GM13976 (cell line): Measurements from ENCODE around the gene PRELID1.
"Not testable (repeated sequence)": the region's sequence is repeated elsewhere in the genome, so short reads cannot be mapped to it uniquely, and the experiment has no call there.

ENCODE experiments used
- DNase-seq: peaks from one replicate; pipeline ENCODE4 v3.0.0; 2012; ENCODE audit warnings: low spot score
- in situ Hi-C: fragments of 300-500 bp; cut with MboI; formaldehyde crosslinking; loops from one replicate; pipeline ENCODE4 v1.12.0; 2022; ENCODE audit warnings: low sequenced_read_pairs, mixed read lengths, inconsistent platforms; ENCODE audit not compliant: unreplicated experiment
- TF ChIP-seq, protein P1 (sequence below): IDR thresholded peaks from 2 replicates; pipeline ENCODE4 v1.5.1; 2012; ENCODE audit warnings: borderline replicate concordance, mild to moderate bottlenecking; ENCODE audit not compliant: insufficient read depth; ENCODE audit errors: extremely low read depth, missing control alignments, control extremely low read depth

PRELID1 gene

GRCh38 chr5:177302354-177303110 is 1.1 kb upstream of the PRELID1 start:
- DNase-seq, result no peak
- TF ChIP-seq, protein P1, sequence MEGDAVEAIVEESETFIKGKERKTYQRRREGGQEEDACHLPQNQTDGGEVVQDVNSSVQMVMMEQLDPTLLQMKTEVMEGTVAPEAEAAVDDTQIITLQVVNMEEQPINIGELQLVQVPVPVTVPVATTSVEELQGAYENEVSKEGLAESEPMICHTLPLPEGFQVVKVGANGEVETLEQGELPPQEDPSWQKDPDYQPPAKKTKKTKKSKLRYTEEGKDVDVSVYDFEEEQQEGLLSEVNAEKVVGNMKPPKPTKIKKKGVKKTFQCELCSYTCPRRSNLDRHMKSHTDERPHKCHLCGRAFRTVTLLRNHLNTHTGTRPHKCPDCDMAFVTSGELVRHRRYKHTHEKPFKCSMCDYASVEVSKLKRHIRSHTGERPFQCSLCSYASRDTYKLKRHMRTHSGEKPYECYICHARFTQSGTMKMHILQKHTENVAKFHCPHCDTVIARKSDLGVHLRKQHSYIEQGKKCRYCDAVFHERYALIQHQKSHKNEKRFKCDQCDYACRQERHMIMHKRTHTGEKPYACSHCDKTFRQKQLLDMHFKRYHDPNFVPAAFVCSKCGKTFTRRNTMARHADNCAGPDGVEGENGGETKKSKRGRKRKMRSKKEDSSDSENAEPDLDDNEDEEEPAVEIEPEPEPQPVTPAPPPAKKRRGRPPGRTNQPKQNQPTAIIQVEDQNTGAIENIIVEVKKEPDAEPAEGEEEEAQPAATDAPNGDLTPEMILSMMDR, result no peak
- in situ Hi-C loops, result no loop called here

- TF ChIP-seq, protein P1, result no peak
- in situ Hi-C loops, result no loop called here
- DNase-seq, result peak; percentile 29
Observed at GRCh38 chr5:177303925-177304391, 359 bp downstream of the PRELID1 start.

DNA sequence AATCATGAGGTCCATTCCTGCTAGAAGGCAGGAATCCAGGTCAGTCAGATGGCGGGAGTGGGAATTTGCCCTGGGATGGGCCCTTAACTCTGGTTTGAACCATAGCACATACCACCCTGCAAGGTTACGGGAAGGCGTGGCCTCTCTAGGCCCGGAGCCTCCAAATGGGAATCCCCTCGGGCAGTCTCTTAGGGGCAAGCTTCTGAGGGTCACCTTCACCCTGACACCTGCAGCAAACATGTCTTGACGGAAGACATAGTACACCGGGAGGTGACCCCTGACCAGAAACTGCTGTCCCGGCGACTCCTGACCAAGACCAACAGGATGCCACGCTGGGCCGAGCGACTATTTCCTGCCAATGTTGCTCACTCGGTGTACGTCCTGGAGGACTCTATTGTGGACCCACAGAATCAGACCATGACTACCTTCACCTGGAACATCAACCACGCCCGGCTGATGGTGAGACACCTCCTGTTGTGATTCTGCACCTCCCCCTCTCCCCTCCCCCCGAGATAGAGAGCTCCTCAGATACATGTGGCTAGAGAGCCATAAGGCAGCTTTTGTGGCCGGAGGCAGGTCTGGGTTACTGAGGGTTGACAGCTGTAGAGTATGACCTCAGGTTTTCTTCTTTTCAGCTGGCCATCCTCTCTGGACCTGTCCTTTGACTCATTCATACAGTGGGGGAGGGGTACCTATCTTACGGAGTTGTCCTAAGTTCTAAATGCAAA is 957 bp downstream of the PRELID1 start:
- TF ChIP-seq, protein P1, result no peak
- in situ Hi-C loops, result no loop called here
- DNase-seq, result peak; percentile 43

DNA sequence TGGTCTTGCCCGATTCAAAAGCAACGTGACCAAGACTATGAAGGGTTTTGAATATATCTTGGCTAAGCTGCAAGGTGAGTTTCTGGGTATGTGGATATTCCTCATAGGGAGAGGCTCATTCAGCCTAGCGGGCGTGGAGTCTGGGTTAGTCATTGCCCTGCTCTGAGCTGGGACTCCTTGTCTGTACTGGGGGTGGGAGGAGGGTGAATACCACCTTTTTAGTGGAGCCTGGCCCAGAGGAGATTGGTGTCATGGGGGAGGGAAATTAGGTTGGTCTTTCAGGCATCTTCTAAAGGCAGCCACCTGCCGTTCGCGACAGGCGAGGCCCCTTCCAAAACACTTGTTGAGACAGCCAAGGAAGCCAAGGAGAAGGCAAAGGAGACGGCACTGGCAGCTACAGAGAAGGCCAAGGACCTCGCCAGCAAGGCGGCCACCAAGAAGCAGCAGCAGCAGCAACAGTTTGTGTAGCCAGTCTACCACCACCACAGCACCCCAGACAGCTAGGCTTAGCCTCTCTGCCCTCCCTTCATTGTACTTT is 2.6 kb downstream of the PRELID1 start:
- in situ Hi-C loops, result not testable (repeated sequence)
- peak; percentile 5 for DNase-seq

DNA sequence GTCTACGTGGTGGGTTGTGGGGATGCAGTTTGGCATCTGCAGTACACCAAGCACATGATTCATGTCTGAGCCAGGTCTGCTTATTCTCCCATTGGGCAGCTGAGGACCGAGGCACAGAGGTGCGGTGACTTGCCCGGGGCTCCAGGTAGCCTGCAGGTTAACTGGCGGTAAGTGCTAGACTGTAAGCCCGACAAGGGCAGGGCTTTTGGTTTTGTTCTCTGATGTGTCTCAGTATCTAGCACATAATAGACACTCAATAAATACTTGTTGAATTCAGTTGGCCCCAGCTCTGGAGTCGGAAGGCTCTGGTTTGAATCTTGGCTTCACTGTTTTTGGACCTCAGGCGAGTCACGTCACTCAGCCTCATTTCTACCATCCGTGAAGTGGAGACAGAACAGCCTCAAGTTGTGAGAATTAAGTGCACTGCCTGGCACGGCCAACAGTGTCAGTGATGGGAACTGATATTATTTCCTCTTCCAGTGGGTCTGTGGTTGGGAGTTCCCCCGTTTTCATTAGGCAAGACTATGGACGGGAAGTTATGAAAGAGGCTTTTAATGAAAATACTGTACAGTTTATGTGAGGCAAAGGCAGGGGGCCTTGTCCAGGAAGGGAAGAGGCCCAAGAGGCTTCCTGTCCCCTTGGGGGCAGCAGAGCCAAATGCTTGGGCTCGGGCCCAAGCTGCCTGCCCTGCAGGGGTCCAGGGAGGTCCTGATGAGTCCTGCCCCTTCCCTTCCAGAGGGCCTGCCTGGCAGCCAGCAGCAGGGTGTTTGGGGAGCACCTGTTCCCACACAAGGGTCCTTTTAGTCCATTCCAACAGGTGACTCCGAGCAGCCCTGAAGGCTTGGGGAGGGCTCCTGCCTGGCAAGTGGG is 3.3 kb downstream of the PRELID1 start:
- peak; percentile 23 for DNase-seq
- TF ChIP-seq, protein P1, result no peak
- in situ Hi-C loops, result no loop called here

DNA sequence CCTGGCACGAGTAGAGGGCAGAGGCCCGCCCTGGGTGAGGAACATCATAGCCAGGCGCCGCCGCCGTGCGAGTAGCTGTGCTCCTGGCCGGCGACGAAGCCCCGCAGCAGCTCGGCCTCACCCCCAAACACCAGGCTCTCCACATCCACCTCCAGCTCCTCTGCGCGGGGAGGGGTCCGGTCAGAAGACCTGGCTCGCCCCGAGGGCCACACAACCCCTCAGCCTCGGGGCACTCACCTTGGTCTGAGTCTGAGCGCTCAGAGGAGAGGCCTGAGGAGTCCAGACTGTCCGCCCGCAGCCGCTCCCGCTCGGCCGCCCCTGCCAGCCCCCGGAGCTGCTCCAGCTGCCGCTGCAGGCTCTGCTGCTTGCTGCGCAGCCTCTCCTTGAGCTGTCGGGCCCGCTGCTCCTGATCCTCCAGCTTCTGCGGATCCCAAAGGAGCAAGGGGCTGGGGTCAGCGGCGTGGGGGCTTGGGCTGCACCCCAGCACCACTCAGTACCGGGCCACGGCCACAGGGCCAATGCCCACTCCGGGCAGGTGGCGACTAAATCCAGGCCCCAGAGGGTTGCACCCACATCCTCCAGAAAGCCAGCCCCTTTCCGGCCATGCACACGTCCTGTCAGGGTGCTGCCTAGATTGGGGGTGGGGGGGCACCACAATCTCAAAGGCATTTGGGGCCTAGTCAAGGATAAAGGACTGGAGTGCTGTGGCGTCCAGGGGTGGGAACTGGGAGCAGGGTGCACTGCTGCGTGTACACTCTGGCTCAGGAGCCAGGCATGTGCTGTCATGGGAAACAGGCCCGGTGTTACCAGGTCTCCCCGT is 4.2 kb downstream of the PRELID1 start:
- in situ Hi-C loops, result no loop called here
- DNase-seq, result no peak
- TF ChIP-seq, protein P1, result no peak
